ENCODE measurements around the gene OBSCN. TPM values are rescaled to one million over a fixed set of nuclear protein-coding genes. Genes with fewer than 3 reads are reported as not detected.
"Not testable (repeated sequence)": the region's sequence is repeated elsewhere in the genome, so short reads cannot be mapped to it uniquely, and the experiment has no call there.

OBSCN gene
- total RNA-seq, 2 experiments from 2014 or later, result 14.3 to 14.9 TPM

DNA sequence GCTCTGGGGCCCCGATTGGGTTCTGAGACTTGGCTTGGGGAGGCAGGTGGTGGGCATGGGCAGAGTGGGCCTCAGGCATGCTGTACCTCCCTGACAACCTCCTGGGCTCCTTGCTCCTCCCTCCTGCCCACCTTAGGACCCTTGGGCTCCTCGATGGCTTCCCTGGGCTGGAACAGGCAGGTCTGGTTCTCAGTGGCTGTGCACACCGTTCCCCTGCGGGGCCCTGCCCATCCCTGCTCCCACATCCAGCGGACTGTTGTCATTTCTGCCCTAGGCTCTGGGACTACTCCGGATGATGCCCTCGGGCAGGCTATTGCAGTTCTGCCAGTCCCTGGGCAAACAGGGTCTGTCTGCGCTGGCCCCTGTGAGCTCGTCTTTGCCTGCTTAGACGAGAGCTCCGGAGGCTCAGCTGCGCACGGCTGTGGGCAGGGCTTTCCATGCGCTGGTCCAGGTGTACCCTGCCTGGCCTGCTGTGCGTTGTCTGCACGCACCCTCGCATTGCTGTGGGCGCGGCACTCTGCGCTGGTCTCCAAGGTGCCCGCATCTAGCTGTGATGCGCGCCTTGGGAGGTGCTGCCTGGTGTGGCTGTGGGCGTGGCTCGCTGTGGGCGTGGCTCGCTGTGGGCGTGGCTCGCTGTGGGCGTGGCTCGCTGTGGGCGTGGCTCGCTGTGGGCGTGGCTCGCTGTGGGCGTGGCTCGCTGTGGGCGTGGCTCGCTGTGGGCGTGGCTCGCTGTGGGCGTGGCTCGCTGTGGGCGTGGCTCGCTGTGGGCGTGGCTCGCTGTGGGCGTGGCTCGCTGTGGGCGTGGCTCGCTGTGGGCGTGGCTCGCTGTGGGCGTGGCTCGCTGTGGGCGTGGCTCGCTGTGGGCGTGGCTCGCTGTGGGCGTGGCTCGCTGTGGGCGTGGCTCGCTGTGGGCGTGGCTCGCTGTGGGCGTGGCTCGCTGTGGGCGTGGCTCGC is 34.0 kb upstream of the OBSCN start:
- H3K4me3 Mint-ChIP-seq; H3K36me3 Mint-ChIP-seq; intact Hi-C loops (cut with micrococcal nuclease); H3K27me3 Mint-ChIP-seq; H3K27ac Mint-ChIP-seq; H3K4me1 Mint-ChIP-seq (ENCODE audit: low read depth); H3K9me3 Mint-ChIP-seq: not testable (repeated sequence)
- CTCF ChIA-PET, result interaction anchor here (0.5 to 1.4 kb wide), 3 partner anchors 9 to 298 kb away, joined by 3 to 8 read pairs (median 3); partner anchors contain the start of gene IBA57
- POLR2A ChIA-PET, result interaction anchor here (1.2 to 1.3 kb wide), 2 partner anchors 8 to 102 kb away, joined by 3 to 4 read pairs; partner anchors contain the start of gene IBA57
- DNase-seq, result peak; percentile 41

DNA sequence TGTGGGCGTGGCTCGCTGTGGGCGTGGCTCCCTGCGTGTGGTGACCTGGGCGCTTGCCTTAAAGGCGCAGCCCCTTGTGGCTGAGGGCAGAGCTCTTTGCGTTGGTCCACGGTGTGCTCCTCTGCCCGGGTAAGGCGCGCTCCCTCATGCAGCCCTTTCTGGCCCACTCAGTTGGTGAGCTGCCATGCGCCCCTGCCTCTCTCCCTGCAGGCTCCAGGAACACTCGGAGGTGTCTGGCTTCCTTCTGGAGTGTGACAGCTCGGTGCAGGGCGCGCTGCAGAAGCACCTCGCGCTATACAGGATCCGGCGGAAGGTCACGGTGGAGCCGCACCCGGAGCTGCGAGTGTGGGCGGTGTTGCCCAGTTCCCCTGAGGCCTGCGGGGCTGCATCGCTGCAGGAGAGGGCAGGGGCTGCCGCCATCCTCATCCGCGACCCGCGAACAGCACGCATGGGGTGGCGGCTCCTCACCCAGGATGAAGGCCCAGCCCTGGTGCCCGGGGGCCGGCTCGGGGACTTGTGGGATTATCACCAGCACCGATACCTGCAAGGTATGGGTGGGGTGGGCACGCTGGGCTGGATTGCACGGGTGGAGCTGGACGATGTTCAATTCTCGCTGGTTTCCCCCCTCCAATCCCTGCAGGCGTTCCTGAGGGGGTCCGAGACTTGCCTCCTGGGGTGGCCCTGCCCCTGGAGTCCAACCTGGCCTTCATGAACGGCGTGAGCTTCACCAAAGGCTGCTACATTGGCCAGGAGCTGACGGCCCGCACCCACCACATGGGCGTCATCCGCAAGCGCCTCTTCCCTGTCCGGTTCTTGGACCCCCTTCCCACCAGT is 33.1 kb upstream of the OBSCN start:
- H3K27ac Mint-ChIP-seq, result no peak overlapping the region
- peak; percentile 45 for DNase-seq
- ChIA-PET POLR2A (interaction anchor here (1.2 to 1.3 kb wide), 2 partner anchors 9 to 101 kb away, joined by 3 to 4 read pairs; partner anchors contain the start of gene IBA57), CTCF (interaction anchor here (0.7 to 1.4 kb wide), 2 partner anchors 9 to 283 kb away, joined by 3 to 8 read pairs; partner anchors contain the start of gene IBA57)
- H3K27me3 Mint-ChIP-seq, result no peaks in the 10 kb centered on the region
- no peaks in the 10 kb centered on the region for H3K36me3 Mint-ChIP-seq
- H3K9me3 Mint-ChIP-seq, result no peaks in the 10 kb centered on the region
- peaks cover 2% of the 10 kb centered on the region for H3K4me1 Mint-ChIP-seq (ENCODE audit: low read depth)
- intact Hi-C loops (cut with micrococcal nuclease), result no loop called here
- H3K4me3 Mint-ChIP-seq, result no peak overlapping the region

DNA sequence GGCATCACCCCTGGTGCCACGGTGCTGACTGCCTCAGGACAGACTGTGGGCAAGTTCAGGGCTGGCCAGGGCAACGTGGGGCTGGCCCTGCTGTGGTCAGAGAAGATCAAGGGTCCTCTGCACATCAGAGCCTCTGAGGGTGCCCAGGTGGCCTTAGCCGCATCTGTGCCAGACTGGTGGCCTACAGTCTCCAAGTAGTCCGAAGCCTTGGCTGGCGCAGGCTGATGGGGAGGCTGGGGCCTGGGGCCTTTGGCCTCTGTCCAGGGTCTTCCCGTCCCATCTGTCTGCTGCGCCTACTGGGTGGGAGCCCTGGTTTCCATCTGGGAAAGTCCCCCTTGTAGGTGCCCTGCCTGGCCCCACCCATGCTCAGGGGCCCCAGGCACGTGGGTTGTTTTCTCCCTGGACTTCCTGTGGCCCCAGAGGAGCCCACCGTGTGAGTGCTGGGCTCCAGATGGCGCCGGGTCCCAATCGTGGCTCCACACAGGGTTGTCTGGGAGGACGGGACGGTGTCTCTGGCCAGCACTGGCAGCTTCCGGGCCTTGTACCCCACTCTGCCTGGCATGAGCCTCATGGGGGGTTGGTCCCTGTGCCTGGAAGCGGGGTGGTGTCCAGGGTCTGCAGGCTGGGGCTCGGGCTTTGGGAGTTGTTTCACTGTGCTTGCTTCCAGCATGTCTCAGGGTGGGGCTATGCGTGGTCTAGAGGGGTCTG is 32.4 kb upstream of the OBSCN start:
- CTCF ChIA-PET, result no interaction called here
- no peaks in the 10 kb centered on the region for H3K27me3 Mint-ChIP-seq
- peaks cover 2% of the 10 kb centered on the region for H3K4me1 Mint-ChIP-seq (ENCODE audit: low read depth)
- no peak for DNase-seq
- intact Hi-C loops (cut with micrococcal nuclease), result no loop called here
- POLR2A ChIA-PET, result no interaction called here
- no peaks in the 10 kb centered on the region for H3K9me3 Mint-ChIP-seq
- no peaks in the 10 kb centered on the region for H3K36me3 Mint-ChIP-seq
- no peak overlapping the region for H3K4me3 Mint-ChIP-seq
- H3K27ac Mint-ChIP-seq, result no peak overlapping the region

DNA sequence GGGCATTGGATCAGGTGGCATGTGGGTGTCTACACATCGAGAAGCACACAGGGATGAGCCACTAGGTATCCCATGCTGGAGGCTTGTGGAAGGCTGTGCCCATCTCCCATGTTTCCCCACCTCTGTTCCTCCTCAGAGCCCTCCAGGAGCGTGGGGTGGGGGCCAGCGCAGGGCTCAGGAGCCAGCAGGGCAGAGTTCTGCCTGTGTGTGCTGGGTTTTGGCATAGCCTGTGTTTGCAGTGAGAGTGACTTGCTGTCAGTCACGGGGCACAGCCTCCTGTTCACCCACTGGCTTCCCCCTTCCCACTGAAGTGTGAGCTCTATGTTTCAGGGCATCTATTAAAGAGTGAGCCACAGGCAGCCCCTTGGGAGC is 31.8 kb upstream of the OBSCN start:
- POLR2A ChIA-PET, result no interaction called here
- intact Hi-C loops (cut with micrococcal nuclease), result no loop called here
- Mint-ChIP-seq H3K36me3 (no peaks in the 10 kb centered on the region), H3K4me1 (ENCODE audit: low read depth) (peaks cover 2% of the 10 kb centered on the region), H3K27me3 (no peaks in the 10 kb centered on the region), H3K4me3 (no peak overlapping the region), H3K9me3 (no peaks in the 10 kb centered on the region), H3K27ac (no peak overlapping the region)
- DNase-seq, result no peak
- CTCF ChIA-PET, result no interaction called here

DNA sequence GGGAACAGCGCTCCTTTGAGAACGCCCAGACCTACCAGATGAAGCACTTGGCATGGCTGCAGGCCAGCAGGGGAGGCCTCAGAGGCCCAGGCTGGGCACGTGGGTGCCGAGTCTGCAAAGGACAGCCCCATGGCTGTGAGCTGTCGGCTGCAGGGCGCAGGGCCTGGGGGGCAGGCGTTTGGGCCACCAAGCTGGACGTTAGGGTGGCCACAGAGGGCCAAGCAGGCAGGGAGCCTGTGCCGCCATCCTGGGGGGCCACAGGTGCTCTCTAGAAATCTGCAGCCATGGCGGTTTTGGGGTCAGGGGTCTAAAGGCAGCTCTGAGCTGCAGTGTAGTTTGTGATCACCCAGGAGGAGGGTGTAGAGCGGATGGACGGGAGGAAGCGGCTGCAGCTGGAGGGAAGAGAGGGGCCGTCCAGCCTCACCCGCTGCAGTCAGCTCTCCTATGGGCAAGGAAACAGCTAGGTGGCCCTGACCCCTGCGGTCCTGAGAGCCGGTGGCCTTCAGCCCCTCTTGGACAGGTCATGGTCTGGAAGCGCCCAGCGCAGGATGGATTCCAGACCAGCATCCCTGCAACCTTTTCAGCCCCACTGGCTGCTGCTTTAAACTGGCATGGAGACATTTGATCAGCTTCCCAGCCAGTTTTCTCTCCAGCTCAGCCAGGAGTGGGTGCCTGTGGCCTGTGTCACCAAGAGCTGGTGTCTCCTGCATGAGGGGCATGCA is 31.2 kb upstream of the OBSCN start:
- POLR2A ChIA-PET, result no interaction called here
- CTCF ChIA-PET, result interaction anchor here (0.6 kb wide), 1 partner anchor 8 kb away, joined by 3 read pairs; no protein-coding TSS in a partner anchor
- Mint-ChIP-seq H3K27ac (no peak overlapping the region), H3K36me3 (no peaks in the 10 kb centered on the region), H3K9me3 (no peaks in the 10 kb centered on the region), H3K4me1 (ENCODE audit: low read depth) (peaks cover 2% of the 10 kb centered on the region), H3K27me3 (no peaks in the 10 kb centered on the region), H3K4me3 (no peak overlapping the region)
- intact Hi-C loops (cut with micrococcal nuclease), result no loop called here
- DNase-seq, result no peak

DNA sequence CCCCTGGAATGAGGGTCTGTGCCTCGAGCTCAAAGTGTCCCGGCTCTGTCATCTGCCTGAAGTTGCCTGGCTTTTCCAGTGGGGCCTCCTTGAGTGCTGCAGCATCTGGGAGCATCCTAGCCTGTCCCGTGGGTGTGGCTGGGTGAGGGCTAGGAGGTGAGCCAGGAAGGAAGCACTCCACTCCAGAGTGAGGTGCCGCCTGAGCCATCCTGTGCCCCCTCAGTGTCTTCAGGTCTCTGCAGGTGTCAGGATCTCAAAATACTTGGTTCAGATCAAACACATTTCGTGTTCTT is 30.7 kb upstream of the OBSCN start:
- Mint-ChIP-seq H3K36me3 (no peaks in the 10 kb centered on the region), H3K27ac (no peak overlapping the region), H3K9me3 (no peaks in the 10 kb centered on the region), H3K4me1 (ENCODE audit: low read depth) (peaks cover 2% of the 10 kb centered on the region), H3K27me3 (no peaks in the 10 kb centered on the region), H3K4me3 (no peak overlapping the region)
- intact Hi-C loops (cut with micrococcal nuclease), result no loop called here
- ChIA-PET POLR2A (no interaction called here), CTCF (interaction anchor here (0.6 to 1.0 kb wide), 2 partner anchors 9 to 12 kb away, joined by 3 read pairs; no protein-coding TSS in a partner anchor)
- DNase-seq, result no peak

DNA sequence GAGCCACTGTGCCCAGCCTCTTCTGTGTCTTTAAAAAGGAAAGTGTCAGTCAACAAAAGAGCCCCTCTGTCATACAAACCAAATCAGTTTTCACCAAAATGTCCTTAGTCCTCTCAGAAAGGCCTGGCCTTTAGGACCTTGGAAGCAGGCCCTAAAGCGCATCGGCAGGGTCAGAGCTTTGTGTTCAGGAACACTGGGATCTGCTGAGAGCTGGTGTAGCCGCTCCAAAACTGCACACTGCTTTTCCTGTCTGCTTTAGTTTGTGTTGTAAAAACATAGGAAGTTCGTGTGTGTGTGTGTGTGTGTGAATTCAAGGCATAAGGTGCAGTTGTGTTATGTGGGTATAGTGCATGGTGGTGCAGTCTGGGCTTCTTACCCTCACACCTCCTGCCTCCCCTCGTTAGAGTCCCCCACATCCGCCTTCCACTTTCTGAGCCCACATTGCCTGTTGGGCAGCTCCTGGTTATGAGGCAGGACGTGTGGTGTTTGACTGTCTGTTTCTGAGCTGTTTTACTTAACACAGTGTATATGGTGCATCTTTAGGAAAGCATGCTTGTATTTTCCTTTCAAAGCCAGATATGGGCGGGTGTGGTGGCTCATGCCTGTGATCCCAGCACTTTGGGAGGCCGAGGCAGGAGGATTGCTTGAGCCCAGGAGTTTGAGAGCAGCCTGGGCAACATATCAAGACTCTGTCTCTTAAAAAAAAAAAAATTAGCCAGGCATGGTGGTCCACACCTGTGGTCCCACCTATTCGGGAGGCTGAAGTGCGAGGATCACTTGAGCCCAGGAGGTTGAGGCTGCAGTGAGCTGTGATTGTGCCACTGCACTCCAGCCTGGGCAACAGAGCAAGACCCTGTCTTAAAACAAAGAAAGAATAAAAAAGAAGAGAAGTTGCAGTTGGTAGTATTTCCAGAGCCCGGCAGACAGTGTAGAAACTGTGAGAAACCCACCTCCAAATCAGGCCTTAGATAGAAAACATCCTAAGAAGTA is 29.8 kb upstream of the OBSCN start:
- H3K36me3 Mint-ChIP-seq, result no peaks in the 10 kb centered on the region
- ChIA-PET POLR2A (no interaction called here), CTCF (interaction anchor here (1.0 kb wide), 1 partner anchor 13 kb away, joined by 3 read pairs; no protein-coding TSS in a partner anchor)
- intact Hi-C loops (cut with micrococcal nuclease), result no loop called here
- H3K27ac Mint-ChIP-seq, result no peak overlapping the region
- no peaks in the 10 kb centered on the region for H3K4me1 Mint-ChIP-seq (ENCODE audit: low read depth)
- H3K4me3 Mint-ChIP-seq, result no peak overlapping the region
- no peak for DNase-seq
- no peaks in the 10 kb centered on the region for H3K9me3 Mint-ChIP-seq
- H3K27me3 Mint-ChIP-seq, result no peaks in the 10 kb centered on the region

DNA sequence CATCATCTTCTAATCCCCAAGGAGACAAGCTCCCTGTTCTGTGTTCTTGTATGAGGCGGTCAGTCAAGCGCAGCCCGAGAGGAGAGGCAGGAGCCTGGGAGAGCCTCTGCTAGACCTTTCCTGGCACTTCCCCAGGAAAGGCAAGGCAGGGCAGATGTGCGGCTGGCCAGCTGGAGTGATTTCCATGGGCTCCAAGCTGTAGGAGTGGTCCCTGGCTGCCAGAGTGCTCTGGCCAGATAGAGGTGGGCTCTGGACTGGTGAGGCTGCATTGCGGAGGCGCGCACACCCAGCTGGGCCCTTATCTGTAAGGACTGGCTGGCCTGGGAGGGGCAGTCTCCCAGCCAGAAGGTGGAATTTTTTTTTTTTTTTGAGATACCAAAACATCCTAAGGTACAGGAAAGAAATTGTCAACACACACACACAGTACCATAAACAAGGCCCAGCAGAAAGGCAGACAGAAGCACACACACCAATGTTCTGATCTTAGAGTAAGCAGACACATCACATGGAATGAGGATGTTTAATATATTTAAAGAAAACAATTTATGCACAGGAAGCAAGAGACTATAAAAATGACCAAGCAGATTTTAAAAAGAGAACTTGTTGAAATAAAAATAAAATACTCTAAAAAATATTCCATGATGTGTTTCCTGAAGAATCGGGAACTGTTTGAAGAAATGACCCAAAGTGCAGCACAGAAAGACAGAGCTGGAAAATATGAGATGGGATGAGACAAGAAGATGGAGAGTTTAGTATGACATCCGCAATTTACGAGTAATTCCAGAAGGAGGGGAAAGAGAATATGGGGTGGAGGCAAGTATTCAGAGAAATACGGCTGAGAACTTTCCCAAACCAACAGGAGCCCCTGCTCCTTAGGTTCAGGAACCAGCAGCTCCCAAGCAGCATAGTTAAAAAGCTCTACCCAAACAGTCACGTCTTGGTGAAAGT is 28.8 kb upstream of the OBSCN start:
- ChIA-PET CTCF (no interaction called here), POLR2A (no interaction called here)
- H3K27me3 Mint-ChIP-seq, result no peaks in the 10 kb centered on the region
- H3K9me3 Mint-ChIP-seq, result no peaks in the 10 kb centered on the region
- intact Hi-C loops (cut with micrococcal nuclease), result no loop called here
- H3K27ac Mint-ChIP-seq, result no peak overlapping the region
- H3K4me3 Mint-ChIP-seq, result no peak overlapping the region
- no peaks in the 10 kb centered on the region for H3K36me3 Mint-ChIP-seq
- no peak for DNase-seq
- H3K4me1 Mint-ChIP-seq (ENCODE audit: low read depth), result no peaks in the 10 kb centered on the region

DNA sequence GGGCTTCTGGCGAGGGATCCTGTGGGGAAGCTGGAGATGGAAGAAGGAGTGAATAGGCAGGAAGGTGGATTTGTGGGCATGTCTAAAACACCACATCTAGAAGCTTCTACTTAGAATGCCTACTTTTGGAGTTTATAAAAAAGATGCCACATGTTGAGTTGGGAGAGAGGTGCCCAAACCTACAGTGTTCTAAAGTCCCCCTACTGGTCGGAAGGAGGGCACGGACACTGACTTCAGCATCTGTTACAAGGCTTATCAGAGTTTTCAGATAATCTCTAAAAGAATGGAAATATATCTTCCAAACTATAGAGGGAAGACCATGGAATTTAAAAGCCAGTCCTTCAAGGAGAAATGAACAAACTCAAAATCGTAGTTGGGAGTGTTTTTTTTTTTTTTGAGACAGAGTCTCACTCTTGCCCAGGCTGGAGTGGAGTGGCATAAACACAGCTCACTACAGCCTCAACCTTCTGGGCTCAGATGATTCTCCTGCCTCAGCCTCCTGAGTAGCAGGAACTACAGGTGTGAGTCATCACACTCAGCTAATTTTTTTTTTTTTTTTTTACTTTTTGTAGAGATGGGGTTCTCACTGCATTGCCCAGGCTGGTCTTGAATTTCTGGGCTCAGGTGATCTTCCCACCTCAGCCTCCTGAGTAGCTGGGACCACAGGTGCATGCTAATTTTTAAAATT is 27.4 kb upstream of the OBSCN start:
- H3K4me1 Mint-ChIP-seq (ENCODE audit: low read depth), result peaks cover 3% of the 10 kb centered on the region
- H3K27ac Mint-ChIP-seq, result no peak overlapping the region
- ChIA-PET POLR2A (no interaction called here), CTCF (no interaction called here)
- no peaks in the 10 kb centered on the region for H3K9me3 Mint-ChIP-seq
- H3K4me3 Mint-ChIP-seq, result no peak overlapping the region
- no peaks in the 10 kb centered on the region for H3K36me3 Mint-ChIP-seq
- intact Hi-C loops (cut with micrococcal nuclease), result no loop called here
- H3K27me3 Mint-ChIP-seq, result no peaks in the 10 kb centered on the region
- DNase-seq, result no peak
